SK-MEL-5 (cell line): ENCODE results near the gene OCIAD2. TPM values are rescaled to one million over a fixed set of nuclear protein-coding genes. Genes with fewer than 3 reads are reported as not detected.

ENCODE experiments used
- small RNA-seq, 2 experiments: library from RNA; depleted of rRNA; stranded (forward); fragments of <200 nt; gene quantifications; one replicate each; pipeline ENCODE3, GENCODE V24; 2014
- total RNA-seq: library from RNA; depleted of rRNA; stranded (reverse); fragments of >200 nt; shearing (Covaris generic); gene quantifications from 2 replicates; pipeline ENCODE4 v1.2.3, GENCODE V29; 2014; rRNA removed

Gene OCIAD2
- total RNA-seq, 1 experiment from 2014 or later = 4.9 TPM

Small RNA genes within 50 kb of the gene (small RNA-seq; reads per million reads assigned to genes)
- gene AC020593.1 (0 reads per million in 2 experiments), gene RNU6-158P (0 reads per million in 2 experiments)

Other genes starting within 250 kb of the OCIAD2 start
- gene FRYL, start 126.5 kb downstream of the OCIAD2 start, total RNA-seq = 41.6 and 43.5 TPM in 2 replicates
- 221 and 225 TPM in 2 replicates for gene OCIAD1, start 75.7 kb downstream of the OCIAD2 start, total RNA-seq
- gene CWH43, start 79.5 kb upstream of the OCIAD2 start, total RNA-seq = not detected in 2 replicates